Mammary epithelial cell (primary cell): ENCODE data around the gene SNX30.

Experiments
- EZH2 ChIP-seq: IDR thresholded peaks from 2 replicates; pipeline ENCODE4 v1.6.1; 2012; ENCODE audit warnings: low read length, inconsistent platforms, borderline replicate concordance
- TF ChIP-seq, protein P1 (sequence below), 2 donors: IDR thresholded peaks in 1 of 2; conservative IDR thresholded peaks in 1 of 2; 2 replicates each; pipeline ENCODE4 v1.5.1; 2011 to 2012; ENCODE audit warnings: inconsistent platforms in 2 of 2, low read length in 2 of 2, mild to moderate bottlenecking in 2 of 2, control low read depth in 1 of 2, low read depth in 1 of 2; ENCODE audit not compliant: insufficient read depth in 1 of 2; ENCODE audit errors: extremely low read depth in 1 of 2

DNA sequence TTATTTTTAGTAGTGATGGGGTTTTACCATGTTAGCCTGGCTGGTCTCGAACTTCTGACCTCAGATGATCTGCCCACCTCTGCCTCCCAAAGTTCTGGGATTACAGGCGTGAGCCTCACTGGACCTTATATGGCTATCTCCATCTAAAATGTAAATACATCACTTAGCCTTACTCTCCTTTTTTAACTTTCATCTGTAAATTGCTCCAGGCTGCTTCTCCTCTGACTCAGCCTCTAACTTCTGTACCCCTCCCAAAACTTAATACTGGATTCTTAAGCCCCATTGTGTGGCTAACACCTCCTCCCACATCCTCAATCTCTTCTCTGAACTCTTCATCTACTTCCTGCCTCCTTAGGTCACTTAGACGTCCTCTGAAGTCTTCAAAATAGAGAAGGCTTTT, 4.0 kb downstream of the SNX30 start:
- TF ChIP-seq, protein P1, sequence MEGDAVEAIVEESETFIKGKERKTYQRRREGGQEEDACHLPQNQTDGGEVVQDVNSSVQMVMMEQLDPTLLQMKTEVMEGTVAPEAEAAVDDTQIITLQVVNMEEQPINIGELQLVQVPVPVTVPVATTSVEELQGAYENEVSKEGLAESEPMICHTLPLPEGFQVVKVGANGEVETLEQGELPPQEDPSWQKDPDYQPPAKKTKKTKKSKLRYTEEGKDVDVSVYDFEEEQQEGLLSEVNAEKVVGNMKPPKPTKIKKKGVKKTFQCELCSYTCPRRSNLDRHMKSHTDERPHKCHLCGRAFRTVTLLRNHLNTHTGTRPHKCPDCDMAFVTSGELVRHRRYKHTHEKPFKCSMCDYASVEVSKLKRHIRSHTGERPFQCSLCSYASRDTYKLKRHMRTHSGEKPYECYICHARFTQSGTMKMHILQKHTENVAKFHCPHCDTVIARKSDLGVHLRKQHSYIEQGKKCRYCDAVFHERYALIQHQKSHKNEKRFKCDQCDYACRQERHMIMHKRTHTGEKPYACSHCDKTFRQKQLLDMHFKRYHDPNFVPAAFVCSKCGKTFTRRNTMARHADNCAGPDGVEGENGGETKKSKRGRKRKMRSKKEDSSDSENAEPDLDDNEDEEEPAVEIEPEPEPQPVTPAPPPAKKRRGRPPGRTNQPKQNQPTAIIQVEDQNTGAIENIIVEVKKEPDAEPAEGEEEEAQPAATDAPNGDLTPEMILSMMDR (conservative IDR thresholded peaks at IDR 0.05 in 1 of 2, IDR thresholded peaks at IDR 0.05 in 1 of 2; ENCODE audit: extremely low read depth in 1 of 2, insufficient read depth in 1 of 2, low read depth in 1 of 2, low read length in 2 of 2), result no peak
- TF ChIP-seq EZH2, result no peak
